ENCODE data around the gene SNX9.
"Not testable (repeated sequence)": the region's sequence is repeated elsewhere in the genome, so short reads cannot be mapped to it uniquely, and the experiment has no call there.

SNX9 gene

GRCh38 chr6:157895585-157895984 lies 72.5 kb downstream of the SNX9 start:
- Mint-ChIP-seq H3K27ac (no peak overlapping the region), H3K9me3 (no peaks in the 10 kb centered on the region), H3K4me3 (no peak overlapping the region), H3K4me1 (peaks cover 19% of the 10 kb centered on the region), H3K27me3 (no peaks in the 10 kb centered on the region), H3K36me3 (peaks cover 57% of the 10 kb centered on the region)
- no peak for ATAC-seq

- Mint-ChIP-seq H3K4me1 (peaks cover 12% of the 10 kb centered on the region), H3K27ac (no peak overlapping the region), H3K27me3 (no peaks in the 10 kb centered on the region), H3K4me3 (no peak overlapping the region), H3K36me3 (peaks cover 57% of the 10 kb centered on the region), H3K9me3 (no peaks in the 10 kb centered on the region)
- no peak for ATAC-seq
Observed at GRCh38 chr6:157896932-157897331, 73.9 kb downstream of the SNX9 start.

GRCh38 chr6:157898169-157898568 lies 75.1 kb downstream of the SNX9 start:
- Mint-ChIP-seq H3K27ac (no peak overlapping the region), H3K9me3 (no peaks in the 10 kb centered on the region), H3K4me3 (no peak overlapping the region), H3K27me3 (no peaks in the 10 kb centered on the region), H3K4me1 (peaks cover 9% of the 10 kb centered on the region), H3K36me3 (peaks cover 62% of the 10 kb centered on the region)
- ATAC-seq: no peak

- H3K4me3 Mint-ChIP-seq: no peak overlapping the region
Observed at GRCh38 chr6:157898640-157899039, 75.6 kb downstream of the SNX9 start.

GRCh38 chr6:157900262-157900661 lies 77.2 kb downstream of the SNX9 start:
- not testable (repeated sequence) for H3K4me3 Mint-ChIP-seq, ATAC-seq, H3K9me3 Mint-ChIP-seq, H3K27me3 Mint-ChIP-seq, H3K4me1 Mint-ChIP-seq
- Mint-ChIP-seq H3K36me3 (peaks cover 59% of the 10 kb centered on the region), H3K27ac (peak overlapping the region; percentile 65)

More at GRCh38 chr6:157898640-157899039, 75.6 kb downstream of the SNX9 start:
- H3K36me3 Mint-ChIP-seq: peaks cover 66% of the 10 kb centered on the region
- H3K27me3 Mint-ChIP-seq: no peaks in the 10 kb centered on the region
- ATAC-seq: no peak
- H3K27ac Mint-ChIP-seq: peak overlapping the region; percentile 21
- H3K4me1 Mint-ChIP-seq: peaks cover 9% of the 10 kb centered on the region
- no peaks in the 10 kb centered on the region for H3K9me3 Mint-ChIP-seq

GRCh38 chr6:157900751-157901150 lies 77.7 kb downstream of the SNX9 start:
- H3K36me3 Mint-ChIP-seq: peaks cover 59% of the 10 kb centered on the region

GRCh38 chr6:157904999-157905398 lies 82.0 kb downstream of the SNX9 start:
- Mint-ChIP-seq H3K36me3 (peaks cover 62% of the 10 kb centered on the region), H3K27ac (no peak overlapping the region), H3K9me3 (no peaks in the 10 kb centered on the region), H3K4me1 (peaks cover 29% of the 10 kb centered on the region), H3K27me3 (no peaks in the 10 kb centered on the region), H3K4me3 (no peak overlapping the region)
- ATAC-seq: no peak

More at GRCh38 chr6:157900751-157901150, 77.7 kb downstream of the SNX9 start:
- H3K27ac Mint-ChIP-seq, H3K27me3 Mint-ChIP-seq, H3K4me3 Mint-ChIP-seq, H3K4me1 Mint-ChIP-seq, ATAC-seq, H3K9me3 Mint-ChIP-seq: not testable (repeated sequence)

GRCh38 chr6:157905590-157906342 lies 82.7 kb downstream of the SNX9 start:
- H3K9me3 Mint-ChIP-seq: no peaks in the 10 kb centered on the region
- no peak for ATAC-seq
- H3K27me3 Mint-ChIP-seq: no peaks in the 10 kb centered on the region
- peaks cover 65% of the 10 kb centered on the region for H3K36me3 Mint-ChIP-seq
- no peak overlapping the region for H3K27ac Mint-ChIP-seq
- H3K4me1 Mint-ChIP-seq: peaks cover 24% of the 10 kb centered on the region
- no peak overlapping the region for H3K4me3 Mint-ChIP-seq

GRCh38 chr6:157906537-157907061 lies 83.6 kb downstream of the SNX9 start:
- no peak overlapping the region for H3K4me3 Mint-ChIP-seq
- H3K27ac Mint-ChIP-seq: no peak overlapping the region
- no peaks in the 10 kb centered on the region for H3K27me3 Mint-ChIP-seq
- H3K4me1 Mint-ChIP-seq: peaks cover 24% of the 10 kb centered on the region
- peaks cover 66% of the 10 kb centered on the region for H3K36me3 Mint-ChIP-seq
- no peaks in the 10 kb centered on the region for H3K9me3 Mint-ChIP-seq
- no peak for ATAC-seq

- peaks cover 68% of the 10 kb centered on the region for H3K36me3 Mint-ChIP-seq
- ATAC-seq: no peak
- no peaks in the 10 kb centered on the region for H3K9me3 Mint-ChIP-seq
- H3K4me3 Mint-ChIP-seq: no peak overlapping the region
- no peak overlapping the region for H3K27ac Mint-ChIP-seq
- peaks cover 31% of the 10 kb centered on the region for H3K4me1 Mint-ChIP-seq
- H3K27me3 Mint-ChIP-seq: no peaks in the 10 kb centered on the region
Observed at GRCh38 chr6:157907651-157908050, 84.6 kb downstream of the SNX9 start.

GRCh38 chr6:157908369-157909281 lies 85.6 kb downstream of the SNX9 start:
- Mint-ChIP-seq H3K36me3 (peaks cover 64% of the 10 kb centered on the region), H3K4me1 (peaks cover 35% of the 10 kb centered on the region), H3K4me3 (no peak overlapping the region), H3K27ac (peak overlapping the region; percentile 51), H3K9me3 (no peaks in the 10 kb centered on the region), H3K27me3 (no peaks in the 10 kb centered on the region)
- peak; percentile 91 for ATAC-seq

GRCh38 chr6:157909282-157909664 lies 86.2 kb downstream of the SNX9 start:
- peaks cover 37% of the 10 kb centered on the region for H3K4me1 Mint-ChIP-seq
- H3K4me3 Mint-ChIP-seq: no peak overlapping the region
- H3K27me3 Mint-ChIP-seq: no peaks in the 10 kb centered on the region
- ATAC-seq: peak; percentile 80
- peak overlapping the region; percentile 51 for H3K27ac Mint-ChIP-seq
- no peaks in the 10 kb centered on the region for H3K9me3 Mint-ChIP-seq
- H3K36me3 Mint-ChIP-seq: peaks cover 70% of the 10 kb centered on the region

- Mint-ChIP-seq H3K4me1 (peaks cover 37% of the 10 kb centered on the region), H3K36me3 (peaks cover 79% of the 10 kb centered on the region), H3K9me3 (no peaks in the 10 kb centered on the region), H3K27me3 (no peaks in the 10 kb centered on the region), H3K4me3 (no peak overlapping the region), H3K27ac (no peak overlapping the region)
- ATAC-seq: no peak
Observed at GRCh38 chr6:157911278-157911677, 88.2 kb downstream of the SNX9 start.

- H3K27me3 Mint-ChIP-seq: no peaks in the 10 kb centered on the region
- H3K9me3 Mint-ChIP-seq: no peaks in the 10 kb centered on the region
- H3K4me1 Mint-ChIP-seq: peaks cover 37% of the 10 kb centered on the region
- H3K36me3 Mint-ChIP-seq: peaks cover 79% of the 10 kb centered on the region
- no peak overlapping the region for H3K4me3 Mint-ChIP-seq
- ATAC-seq: no peak
- H3K27ac Mint-ChIP-seq: no peak overlapping the region
Observed at GRCh38 chr6:157911786-157912185, 88.7 kb downstream of the SNX9 start.

GRCh38 chr6:157912326-157912725 lies 89.3 kb downstream of the SNX9 start:
- H3K4me3 Mint-ChIP-seq: no peak overlapping the region

More at GRCh38 chr6:157912326-157912725, 89.3 kb downstream of the SNX9 start:
- no peaks in the 10 kb centered on the region for H3K9me3 Mint-ChIP-seq
- no peak for ATAC-seq
- H3K27ac Mint-ChIP-seq: no peak overlapping the region
- peaks cover 37% of the 10 kb centered on the region for H3K4me1 Mint-ChIP-seq
- H3K27me3 Mint-ChIP-seq: no peaks in the 10 kb centered on the region
- H3K36me3 Mint-ChIP-seq: peaks cover 79% of the 10 kb centered on the region
